B cell (primary cell): Measurements from ENCODE around the gene TMEM145. TPM values are rescaled to one million over a fixed set of nuclear protein-coding genes. Genes with fewer than 3 reads are reported as not detected.

Source experiments
- ATAC-seq: fragments of 200-7000 bp; cut with Tn5 transposase; one replicate; pipeline ENCODE4 v1.10.0; 2021; ENCODE audit warnings: low read depth, mild to moderate bottlenecking, moderate number of reproducible peaks, moderate library complexity
- CTCF ChIA-PET: fragments of 350-600 bp; sonication (Branson Sonifier 250); formaldehyde crosslinking; loops from one replicate; lab custom pipeline; 2021; ENCODE audit warnings: antibody characterized with exemption, inconsistent platforms; lab: Charles Lee
- POLR2A ChIA-PET: fragments of 350-600 bp; sonication (Branson Sonifier 250); formaldehyde crosslinking; loops from one replicate; lab custom pipeline; 2021; ENCODE audit warnings: antibody characterized with exemption; lab: Charles Lee
- DNase-seq: peaks from one replicate; pipeline ENCODE4 v3.0.0; 2013
- H2AFZ ChIP-seq: 2 replicates; pipeline ENCODE4 v1.6.1; 2012; ENCODE audit warnings: mild to moderate bottlenecking, low read depth, low read length; ENCODE audit not compliant: insufficient read depth, poor library complexity, severe bottlenecking
- H3K27ac ChIP-seq, 2 donors: 1 replicate in 1 of 2; 2 replicates in 1 of 2; pipeline ENCODE4 v1.5.1; 2012 to 2013; ENCODE audit warnings: low read length in 2 of 2, mild to moderate bottlenecking in 2 of 2, moderate library complexity in 1 of 2
- H3K27me3 ChIP-seq, 4 experiments: fragments of 200-600 bp in 1 of 4; sonication (generic) in 1 of 4; replicated peaks in 1 of 4; 1 replicate in 2 of 4; 2 replicates in 2 of 4; pipeline versions ENCODE4 v1.6.1 to v1.7.0; 2013 to 2016; ENCODE audit warnings: low read length in 3 of 4, mild to moderate bottlenecking in 2 of 4, mixed read lengths in 1 of 4, moderate library complexity in 1 of 4; ENCODE audit not compliant: insufficient read depth in 4 of 4, control insufficient read depth in 3 of 4; ENCODE audit errors: control extremely low read depth in 1 of 4
- H3K36me3 ChIP-seq, 2 experiments: replicated peaks in 1 of 2; 1 replicate in 1 of 2; 2 replicates in 1 of 2; pipeline versions ENCODE4 v1.6.1 to v1.7.1; 2013; ENCODE audit warnings: low read length in 1 of 2; ENCODE audit not compliant: insufficient read depth in 2 of 2, control insufficient read depth in 1 of 2; ENCODE audit errors: control extremely low read depth in 1 of 2, extremely low read depth in 1 of 2
- H3K4me1 ChIP-seq, 2 donors: fragments of 200-600 bp in 1 of 2; sonication (generic) in 1 of 2; 1 replicate in 1 of 2; 2 replicates in 1 of 2; pipeline versions ENCODE4 v1.5.1 to v1.6.1; 2013 to 2017; ENCODE audit warnings: low read length in 2 of 2; ENCODE audit not compliant: control insufficient read depth in 2 of 2, insufficient read depth in 2 of 2
- H3K4me2 ChIP-seq: replicated peaks from 2 replicates; pipeline ENCODE3; 2012; ENCODE audit warnings: mild to moderate bottlenecking, low read depth, low read length; ENCODE audit not compliant: poor library complexity, severe bottlenecking
- H3K4me3 ChIP-seq, 5 experiments: fragments of 200-600 bp in 1 of 5; sonication (generic) in 1 of 5; 1 replicate in 3 of 5; 2 replicates in 2 of 5; pipeline versions ENCODE4 v1.5.1 to v1.7.0; 2011 to 2016; ENCODE audit warnings: low read length in 4 of 5, mild to moderate bottlenecking in 4 of 5, low read depth in 2 of 5, control low read depth in 1 of 5, moderate library complexity in 1 of 5; ENCODE audit not compliant: insufficient read depth in 1 of 5; ENCODE audit errors: control extremely low read depth in 1 of 5, extremely low read depth in 1 of 5
- H3K79me2 ChIP-seq: fragments of 200-600 bp; sonication (generic); one replicate; pipeline ENCODE4 v1.6.0; 2016; ENCODE audit warnings: low read length; ENCODE audit not compliant: control insufficient read depth, insufficient read depth
- H3K9ac ChIP-seq: fragments of 200-600 bp; sonication (generic); 2 replicates; pipeline ENCODE4 v1.6.1; 2017; ENCODE audit warnings: mild to moderate bottlenecking, low read length, moderate library complexity
- H3K9me3 ChIP-seq, 3 donors: one replicate each; pipeline versions ENCODE4 v1.6.1 to v1.7.1; 2013; ENCODE audit warnings: low read length in 2 of 3; ENCODE audit not compliant: control insufficient read depth in 2 of 3, insufficient read depth in 1 of 3; ENCODE audit errors: control extremely low read depth in 1 of 3
- H4K20me1 ChIP-seq: 2 replicates; pipeline ENCODE4 v1.6.0; 2012; ENCODE audit warnings: mild to moderate bottlenecking, low read length; ENCODE audit not compliant: insufficient read depth, control insufficient read depth, poor library complexity, severe bottlenecking
- H3K27ac Mint-ChIP-seq: one replicate; pipeline ENCODE4 v1.8.0; 2021; ENCODE audit warnings: mixed read lengths
- H3K27me3 Mint-ChIP-seq: one replicate; pipeline ENCODE4 v1.8.0; 2021; ENCODE audit warnings: mixed read lengths
- H3K4me1 Mint-ChIP-seq: one replicate; pipeline ENCODE4 v1.8.0; 2021; ENCODE audit warnings: mixed read lengths
- H3K4me3 Mint-ChIP-seq: one replicate; pipeline ENCODE4 v1.8.0; 2021; ENCODE audit warnings: mixed read lengths
- H3K9me3 Mint-ChIP-seq: one replicate; pipeline ENCODE4 v1.8.0; 2022; ENCODE audit warnings: mixed read lengths; ENCODE audit not compliant: insufficient read depth
- EZH2 ChIP-seq: IDR thresholded peaks from 2 replicates; pipeline ENCODE4 v1.6.1; 2012; ENCODE audit warnings: borderline replicate concordance, low read depth, mild to moderate bottlenecking, moderate library complexity, low read length; ENCODE audit not compliant: insufficient read depth, poor library complexity, severe bottlenecking
- WGBS: methylation state at CpG from one replicate; pipeline ENCODE4 v1.1.5; 2013; ENCODE audit warnings: missing lambda C conversion rate; ENCODE audit not compliant: insufficient coverage; 5-methylcytosine and 5-hydroxymethylcytosine counted together
- intact Hi-C: fragments of 100-400 bp; cut with micrococcal nuclease; formaldehyde crosslinking; loops from one replicate; pipeline ENCODE4 v1.10.0; 2022
- polyA plus RNA-seq: library from polyadenylated mRNA; depleted of rRNA; stranded (reverse); fragments of >200 nt; gene quantifications from 2 replicates; pipeline ENCODE4 v1.2.3, GENCODE V29; 2012
- total RNA-seq, 2 donors: library from RNA; stranded (reverse); fragments of 120-200 nt in 1 of 2; gene quantifications; 1 replicate in 1 of 2; 2 replicates in 1 of 2; pipeline versions ENCODE4 v1.2.3 to v1.2.4, GENCODE V29; 2013 to 2022
- TF ChIP-seq, protein P1 (sequence below): fragments of 200-600 bp; IDR thresholded peaks from one replicate; pipeline ENCODE4 v1.8.0; 2022; ENCODE audit warnings: antibody characterized with exemption, mild to moderate bottlenecking

Gene TMEM145
- total and polyA plus RNA-seq, 2 donors (not counting 1 experiment from before 2014, with no cell fraction given) = not detected

GRCh38 chr19:42323473-42323851 lies 10.4 kb downstream of the TMEM145 start:
- H3K9ac ChIP-seq = no peak overlapping the region
- intact Hi-C loops = no loop called here
- H3K27ac ChIP-seq = no peak overlapping the region
- ChIA-PET POLR2A (interaction anchor here (0.6 to 0.9 kb wide), 2 partner anchors 62 to 190 kb away, joined by 4 to 10 read pairs; no protein-coding TSS in a partner anchor), CTCF (interaction anchor here (0.9 to 1.5 kb wide), 3 partner anchors 39 to 78 kb away, joined by 3 to 6 read pairs (median 4); no protein-coding TSS in a partner anchor)
- ATAC-seq (no peak), DNase-seq (no peak)
- H3K9me3 ChIP-seq = no peaks in the 10 kb centered on the region
- peaks cover 22% of the 10 kb centered on the region for H3K4me1 Mint-ChIP-seq
- no peak overlapping the region for H3K27ac Mint-ChIP-seq
- H3K27me3 ChIP-seq = peaks cover 0 to 23% (median 3%) of the 10 kb centered on the region in 4 experiments
- H4K20me1 ChIP-seq = no peaks in the 10 kb centered on the region
- H3K4me3 ChIP-seq = no peak overlapping the region
- peaks cover 10% of the 10 kb centered on the region for H3K27me3 Mint-ChIP-seq
- TF ChIP-seq EZH2 = no peak
- TF ChIP-seq, protein P1, sequence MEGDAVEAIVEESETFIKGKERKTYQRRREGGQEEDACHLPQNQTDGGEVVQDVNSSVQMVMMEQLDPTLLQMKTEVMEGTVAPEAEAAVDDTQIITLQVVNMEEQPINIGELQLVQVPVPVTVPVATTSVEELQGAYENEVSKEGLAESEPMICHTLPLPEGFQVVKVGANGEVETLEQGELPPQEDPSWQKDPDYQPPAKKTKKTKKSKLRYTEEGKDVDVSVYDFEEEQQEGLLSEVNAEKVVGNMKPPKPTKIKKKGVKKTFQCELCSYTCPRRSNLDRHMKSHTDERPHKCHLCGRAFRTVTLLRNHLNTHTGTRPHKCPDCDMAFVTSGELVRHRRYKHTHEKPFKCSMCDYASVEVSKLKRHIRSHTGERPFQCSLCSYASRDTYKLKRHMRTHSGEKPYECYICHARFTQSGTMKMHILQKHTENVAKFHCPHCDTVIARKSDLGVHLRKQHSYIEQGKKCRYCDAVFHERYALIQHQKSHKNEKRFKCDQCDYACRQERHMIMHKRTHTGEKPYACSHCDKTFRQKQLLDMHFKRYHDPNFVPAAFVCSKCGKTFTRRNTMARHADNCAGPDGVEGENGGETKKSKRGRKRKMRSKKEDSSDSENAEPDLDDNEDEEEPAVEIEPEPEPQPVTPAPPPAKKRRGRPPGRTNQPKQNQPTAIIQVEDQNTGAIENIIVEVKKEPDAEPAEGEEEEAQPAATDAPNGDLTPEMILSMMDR = no peak
- peaks cover 26% of the 10 kb centered on the region for H3K79me2 ChIP-seq
- H3K4me3 Mint-ChIP-seq = peak overlapping the region; percentile 72
- no peaks in the 10 kb centered on the region for H3K36me3 ChIP-seq
- H3K4me1 ChIP-seq = peaks cover 28 to 31% of the 10 kb centered on the region in 2 donors
- no peaks in the 10 kb centered on the region for H3K9me3 Mint-ChIP-seq
- peak overlapping the region; percentile 94 for H3K4me2 ChIP-seq
- 40% methylated on average over 29 of the region's 29 CpGs for WGBS
- H2AFZ ChIP-seq = peak overlapping the region; percentile 96

DNA sequence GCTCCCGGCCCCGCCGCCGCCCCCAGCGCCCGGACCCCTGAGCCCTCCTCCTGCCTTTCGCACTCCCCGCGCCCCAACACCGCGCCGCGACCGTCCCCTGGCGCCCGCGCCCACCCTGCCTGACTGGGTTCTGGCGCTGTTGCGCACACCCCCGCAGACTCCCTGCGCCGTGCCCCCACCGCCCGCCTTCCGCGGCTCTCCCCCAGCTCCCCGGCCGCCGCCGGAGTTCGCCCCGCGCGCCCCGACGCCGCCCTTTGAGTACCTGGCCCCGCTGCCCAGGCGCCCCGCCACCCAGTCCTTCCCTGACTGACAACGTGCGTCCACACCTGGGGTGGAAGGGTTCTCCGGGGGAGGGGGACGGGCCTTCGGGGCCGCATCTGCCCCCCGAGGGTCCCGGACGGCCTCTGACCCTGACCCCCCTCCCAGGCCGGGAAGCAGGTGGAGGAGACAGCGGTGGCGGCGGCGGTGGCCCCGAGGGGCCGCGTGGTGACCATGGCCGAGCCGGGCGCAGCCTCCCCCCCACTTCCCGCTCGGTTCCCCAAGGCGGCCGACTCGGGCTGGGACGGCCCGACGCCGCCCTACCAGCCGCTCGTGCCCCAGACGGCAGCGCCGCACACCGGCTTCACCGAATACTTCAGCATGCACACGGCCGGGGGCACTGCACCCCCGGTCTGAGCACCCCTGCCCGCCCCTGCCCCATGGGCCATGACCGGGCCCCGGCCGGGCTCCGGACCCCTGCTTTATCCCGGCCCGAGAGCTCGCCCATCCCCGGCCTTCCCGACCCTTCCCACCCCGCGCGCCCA lies 10.9 kb downstream of the TMEM145 start:
- Histone ChIP-seq H2AFZ (peak overlapping the region; percentile 96), H3K4me1 (peaks cover 28 to 31% of the 10 kb centered on the region in 2 donors), H3K27ac (no peak overlapping the region), H3K9ac (peak overlapping the region; percentile 94), H3K4me3 (peak overlapping the region in 4 of 5 experiments; percentile 61 to 99 (median 95)), H3K36me3 (no peaks in the 10 kb centered on the region), H3K4me2 (peak overlapping the region; percentile 94), H3K79me2 (peaks cover 32% of the 10 kb centered on the region), H4K20me1 (no peaks in the 10 kb centered on the region), H3K9me3 (no peaks in the 10 kb centered on the region), H3K27me3 (peaks cover 0 to 23% (median 3%) of the 10 kb centered on the region in 4 experiments)
- DNase-seq = peak; percentile 63
- POLR2A ChIA-PET = interaction anchor here (0.9 kb wide), 1 partner anchor 191 kb away, joined by 4 read pairs; no protein-coding TSS in a partner anchor
- CTCF ChIA-PET = interaction anchor here (0.9 to 1.5 kb wide), 3 partner anchors 40 to 77 kb away, joined by 3 to 6 read pairs (median 4); no protein-coding TSS in a partner anchor
- TF ChIP-seq, protein P1 = no peak
- TF ChIP-seq EZH2 = no peak
- H3K27ac Mint-ChIP-seq = no peak overlapping the region
- no peaks in the 10 kb centered on the region for H3K9me3 Mint-ChIP-seq
- peak overlapping the region; percentile 88 for H3K4me3 Mint-ChIP-seq
- intact Hi-C loops = no loop called here
- H3K4me1 Mint-ChIP-seq = peaks cover 22% of the 10 kb centered on the region
- H3K27me3 Mint-ChIP-seq = peaks cover 10% of the 10 kb centered on the region
- no peak for ATAC-seq
- 8% methylated on average over 92 of the region's 92 CpGs for WGBS
